Measurements from ENCODE around the gene LCNL1. TPM values are rescaled to one million over a fixed set of nuclear protein-coding genes. Genes with fewer than 3 reads are reported as not detected.
"Not testable (repeated sequence)": the region's sequence is repeated elsewhere in the genome, so short reads cannot be mapped to it uniquely, and the experiment has no call there.

Gene LCNL1
- total and polyA plus RNA-seq, 5 donors from 2014 or later, result not detected

DNA sequence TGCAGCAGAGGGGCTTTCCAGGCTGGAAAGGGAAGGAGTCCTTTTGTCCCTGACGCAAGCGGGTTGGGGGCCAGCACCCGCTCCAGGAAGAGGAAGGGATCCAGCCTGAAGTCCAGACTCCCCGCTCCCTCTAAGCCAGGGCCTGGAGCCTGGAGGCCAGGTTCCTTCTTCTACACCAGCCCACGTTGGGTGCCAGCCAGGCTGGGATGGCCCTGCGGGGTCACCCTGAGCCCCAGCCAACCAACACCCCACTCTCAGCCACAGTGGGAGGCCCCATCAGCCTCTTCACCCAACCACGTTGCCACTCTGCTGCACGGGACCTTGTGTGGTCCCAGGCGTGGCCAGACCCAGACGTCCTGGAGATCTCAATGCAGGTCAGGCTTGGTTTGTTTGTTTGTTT lies 50.1 kb downstream of the LCNL1 start:
- Mint-ChIP-seq H3K9me3 (no peaks in the 10 kb centered on the region), H3K36me3 (no peaks in the 10 kb centered on the region), H3K4me3 (peak overlapping the region; percentile 76 to 97 (median 88)), H3K27me3 (no peaks in the 10 kb centered on the region), H3K4me1 (peaks cover 0 to 52% (median 23%) of the 10 kb centered on the region in 4 donors), H3K27ac (peak overlapping the region in 2 of 3 donors; percentile 62 to 76)
- peak in 1 of 3 donors; percentile 27 for DNase-seq
- Histone ChIP-seq H3K36me3 (ENCODE audit: control insufficient read depth, insufficient read depth, low read length) (no peaks in the 10 kb centered on the region), H3K4me1 (ENCODE audit: control insufficient read depth, insufficient read depth, low read length, poor library complexity, severe bottlenecking) (peaks cover 68% of the 10 kb centered on the region), H3K27ac (ENCODE audit: insufficient read depth, low read length, poor library complexity, severe bottlenecking) (peak overlapping the region; percentile 74), H3K9me3 (ENCODE audit: control insufficient read depth in 2 of 2, low read length in 2 of 2) (no peaks in the 10 kb centered on the region), H3K27me3 (ENCODE audit: control insufficient read depth, insufficient read depth, low read length) (no peaks in the 10 kb centered on the region), H3K4me3 (ENCODE audit: low read depth, low read length) (peak overlapping the region; percentile 26)
- no peak for ATAC-seq (ENCODE audit: low read depth in 2 of 2)

GRCh38 chr9:137033481-137033880 lies 50.7 kb downstream of the LCNL1 start:
- H3K36me3 ChIP-seq (ENCODE audit: control insufficient read depth, insufficient read depth, low read length); H3K9me3 ChIP-seq (ENCODE audit: control insufficient read depth in 2 of 2, low read length in 2 of 2); H3K9me3 Mint-ChIP-seq; ATAC-seq (ENCODE audit: low read depth in 2 of 2); H3K36me3 Mint-ChIP-seq; H3K27me3 ChIP-seq (ENCODE audit: control insufficient read depth, insufficient read depth, low read length); DNase-seq; H3K27me3 Mint-ChIP-seq: not testable (repeated sequence)
- Mint-ChIP-seq H3K27ac (peak overlapping the region; percentile 62 to 83 (median 76)), H3K4me3 (peak overlapping the region; percentile 76 to 97 (median 88)), H3K4me1 (peaks cover 0 to 52% (median 23%) of the 10 kb centered on the region in 4 donors)
- peaks cover 67% of the 10 kb centered on the region for H3K4me1 ChIP-seq (ENCODE audit: control insufficient read depth, insufficient read depth, low read length, poor library complexity, severe bottlenecking)
- H3K4me3 ChIP-seq (ENCODE audit: low read depth, low read length), result peak overlapping the region; percentile 35
- H3K27ac ChIP-seq (ENCODE audit: insufficient read depth, low read length, poor library complexity, severe bottlenecking), result peak overlapping the region; percentile 74

- DNase-seq (no peak), ATAC-seq (ENCODE audit: low read depth in 2 of 2) (no peak)
- Mint-ChIP-seq H3K27me3 (no peaks in the 10 kb centered on the region), H3K9me3 (no peaks in the 10 kb centered on the region), H3K4me1 (peaks cover 0 to 45% (median 23%) of the 10 kb centered on the region in 4 donors), H3K36me3 (no peaks in the 10 kb centered on the region), H3K27ac (peak overlapping the region in 1 of 3 donors; percentile 94), H3K4me3 (peak overlapping the region; percentile 81 to 97 (median 88))
- H3K36me3 ChIP-seq (ENCODE audit: control insufficient read depth, insufficient read depth, low read length), result no peaks in the 10 kb centered on the region
- peak overlapping the region; percentile 82 for H3K27ac ChIP-seq (ENCODE audit: insufficient read depth, low read length, poor library complexity, severe bottlenecking)
- peaks cover 61% of the 10 kb centered on the region for H3K4me1 ChIP-seq (ENCODE audit: control insufficient read depth, insufficient read depth, low read length, poor library complexity, severe bottlenecking)
- H3K4me3 ChIP-seq (ENCODE audit: low read depth, low read length), result no peak overlapping the region
- no peaks in the 10 kb centered on the region for H3K9me3 ChIP-seq (ENCODE audit: control insufficient read depth in 2 of 2, low read length in 2 of 2)
- no peaks in the 10 kb centered on the region for H3K27me3 ChIP-seq (ENCODE audit: control insufficient read depth, insufficient read depth, low read length)
Observed at GRCh38 chr9:137034039-137034708, 51.4 kb downstream of the LCNL1 start.

DNA sequence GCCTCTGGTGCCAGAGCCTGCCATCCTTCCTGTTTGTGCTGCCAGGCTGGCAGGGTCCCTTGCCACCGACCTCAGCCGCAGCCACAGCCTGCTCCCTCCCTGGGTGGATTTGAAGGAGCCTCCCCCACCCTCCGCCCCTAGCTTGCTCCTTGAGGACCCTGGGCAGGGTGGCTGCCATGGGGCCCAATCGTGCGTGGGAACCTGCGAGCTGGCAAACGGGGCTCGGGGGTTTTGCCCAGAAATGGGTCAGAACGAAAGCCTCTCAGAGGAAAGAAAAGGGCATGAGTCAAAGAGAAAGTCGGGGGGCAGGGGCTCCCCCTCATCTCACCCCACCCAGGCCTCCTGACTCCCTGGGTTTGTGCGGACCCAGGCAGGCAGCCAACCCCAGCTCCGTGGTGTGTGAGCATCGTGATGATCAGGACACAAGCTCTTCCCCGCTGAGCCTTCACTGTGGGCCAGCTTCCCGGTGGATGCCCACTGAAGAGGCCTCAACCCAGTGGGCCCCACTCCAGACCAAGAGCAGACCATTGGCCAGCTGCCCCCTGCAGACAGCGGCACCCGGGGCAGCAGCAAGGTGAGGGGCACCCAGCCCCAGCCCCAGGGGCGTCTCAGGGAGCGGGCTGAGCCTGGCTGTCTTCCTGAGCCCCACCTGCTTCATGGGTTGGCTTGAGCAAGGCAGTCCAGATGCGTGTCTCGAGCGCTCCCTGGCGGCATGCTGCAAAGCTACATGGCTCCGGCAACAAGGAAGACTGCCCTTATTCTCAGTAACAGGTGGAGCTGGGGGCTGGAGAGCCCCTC lies 52.1 kb downstream of the LCNL1 start:
- peak overlapping the region; percentile 78 to 94 (median 86) for H3K4me3 Mint-ChIP-seq
- peaks cover 53% of the 10 kb centered on the region for H3K4me1 ChIP-seq (ENCODE audit: control insufficient read depth, insufficient read depth, low read length, poor library complexity, severe bottlenecking)
- no peaks in the 10 kb centered on the region for H3K36me3 ChIP-seq (ENCODE audit: control insufficient read depth, insufficient read depth, low read length)
- H3K27me3 Mint-ChIP-seq, result no peaks in the 10 kb centered on the region
- no peaks in the 10 kb centered on the region for H3K36me3 Mint-ChIP-seq
- H3K27me3 ChIP-seq (ENCODE audit: control insufficient read depth, insufficient read depth, low read length), result no peaks in the 10 kb centered on the region
- H3K9me3 ChIP-seq (ENCODE audit: control insufficient read depth in 2 of 2, low read length in 2 of 2), result no peaks in the 10 kb centered on the region
- H3K9me3 Mint-ChIP-seq, result no peaks in the 10 kb centered on the region
- peak; percentile 80 to 86 for ATAC-seq (ENCODE audit: low read depth in 2 of 2)
- DNase-seq, result peak; percentile 79 to 95 (median 86)
- peak overlapping the region; percentile 82 for H3K27ac ChIP-seq (ENCODE audit: insufficient read depth, low read length, poor library complexity, severe bottlenecking)
- peaks cover 0 to 38% (median 20%) of the 10 kb centered on the region in 4 donors for H3K4me1 Mint-ChIP-seq
- H3K27ac Mint-ChIP-seq, result peak overlapping the region in 2 of 3 donors; percentile 35 to 94
- H3K4me3 ChIP-seq (ENCODE audit: low read depth, low read length), result peak overlapping the region; percentile 37

Other genes starting within 250 kb of the LCNL1 start
Only the 30 nearest of the 38 such genes appear.
- not detected for gene LCN15, start 218.5 kb upstream of the LCNL1 start, total RNA-seq
- not detected for gene LCN15, start 218.5 kb upstream of the LCNL1 start, polyA plus RNA-seq
- gene TMEM141, start 191.6 kb upstream of the LCNL1 start, total RNA-seq, result 20.7 TPM
- 10 to 100 TPM; 28.2 to 39.3 (median 35.5) TPM for gene TMEM141, start 191.6 kb upstream of the LCNL1 start, polyA plus RNA-seq
- gene CCDC183, start 186.7 kb upstream of the LCNL1 start, total RNA-seq, result 2.3 TPM
- gene CCDC183, start 186.7 kb upstream of the LCNL1 start, polyA plus RNA-seq, result under 1 TPM in 3 of 4 donors, not detected in 1; 0.16 to 0.72 (median 0.58) TPM
- 63.6 TPM for gene RABL6, start 175.0 kb upstream of the LCNL1 start, total RNA-seq
- gene RABL6, start 175.0 kb upstream of the LCNL1 start, polyA plus RNA-seq, result 10 to 100 TPM in 2 of 4 donors, 1 to 10 TPM in 2; 9.4 to 13.9 (median 10.6) TPM
- gene AJM1, start 140.5 kb upstream of the LCNL1 start, total RNA-seq, result 4.3 TPM
- gene AJM1, start 140.5 kb upstream of the LCNL1 start, polyA plus RNA-seq, result under 1 TPM in 2 of 4 donors, not detected in 2; 0.10 to 0.11 TPM
- gene PHPT1, start 133.6 kb upstream of the LCNL1 start, total RNA-seq, result 33.7 TPM
- 10 to 100 TPM; 65.4 to 95.8 (median 80.3) TPM for gene PHPT1, start 133.6 kb upstream of the LCNL1 start, polyA plus RNA-seq
- 2.7 TPM for gene MAMDC4, start 130.6 kb upstream of the LCNL1 start, total RNA-seq
- under 1 TPM in 1 of 4 donors, not detected in 3; 0.30 TPM for gene MAMDC4, start 130.6 kb upstream of the LCNL1 start, polyA plus RNA-seq
- 219 TPM for gene EDF1, start 116.7 kb upstream of the LCNL1 start, total RNA-seq
- gene EDF1, start 116.7 kb upstream of the LCNL1 start, polyA plus RNA-seq, result 100 to 1,000 TPM; 297 to 398 (median 339) TPM
- gene TRAF2, start 96.5 kb upstream of the LCNL1 start, total RNA-seq, result 28.6 TPM
- gene TRAF2, start 96.5 kb upstream of the LCNL1 start, polyA plus RNA-seq, result 10 to 100 TPM; 11.0 to 23.0 (median 15.6) TPM
- gene FBXW5, start 38.3 kb upstream of the LCNL1 start, total RNA-seq, result 96.9 TPM
- gene FBXW5, start 38.3 kb upstream of the LCNL1 start, polyA plus RNA-seq, result 100 to 1,000 TPM in 3 of 4 donors, 10 to 100 TPM in 1; 91.6 to 134 (median 121) TPM
- gene C8G, start 37.8 kb upstream of the LCNL1 start, total RNA-seq, result 1.1 TPM
- under 1 TPM in 1 of 4 donors, not detected in 3; 0.96 TPM for gene C8G, start 37.8 kb upstream of the LCNL1 start, polyA plus RNA-seq
- gene LCN12, start 30.7 kb upstream of the LCNL1 start, total RNA-seq, result 1.4 TPM
- not detected for gene LCN12, start 30.7 kb upstream of the LCNL1 start, polyA plus RNA-seq
- 15.4 TPM for gene PTGDS, start 5.5 kb upstream of the LCNL1 start, total RNA-seq
- gene PTGDS, start 5.5 kb upstream of the LCNL1 start, polyA plus RNA-seq, result under 1 TPM in 1 of 4 donors, not detected in 3; 0.47 TPM
- 83.3 TPM for gene PAXX, start 9.4 kb downstream of the LCNL1 start, total RNA-seq
- 10 to 100 TPM; 46.7 to 67.5 (median 66.0) TPM for gene PAXX, start 9.4 kb downstream of the LCNL1 start, polyA plus RNA-seq
- 1.0 TPM for gene CLIC3, start 13.6 kb downstream of the LCNL1 start, total RNA-seq
- 1 to 10 TPM in 3 of 4 donors, under 1 TPM in 1; 0.38 to 4.5 (median 2.9) TPM for gene CLIC3, start 13.6 kb downstream of the LCNL1 start, polyA plus RNA-seq
- gene ABCA2, start 45.2 kb downstream of the LCNL1 start, total RNA-seq, result 135 TPM
- 1 to 10 TPM; 3.8 to 4.5 (median 4.3) TPM for gene ABCA2, start 45.2 kb downstream of the LCNL1 start, polyA plus RNA-seq
- 15.2 TPM for gene FUT7, start 49.1 kb downstream of the LCNL1 start, total RNA-seq
- gene FUT7, start 49.1 kb downstream of the LCNL1 start, polyA plus RNA-seq, result 10 to 100 TPM; 31.8 to 79.0 (median 42.9) TPM
- 106 TPM for gene NPDC1, start 63.2 kb downstream of the LCNL1 start, total RNA-seq
- gene NPDC1, start 63.2 kb downstream of the LCNL1 start, polyA plus RNA-seq, result 10 to 100 TPM in 2 of 4 donors, 1 to 10 TPM in 2; 4.2 to 15.3 (median 9.2) TPM
- not detected for gene ENTPD2, start 71.1 kb downstream of the LCNL1 start, total RNA-seq
- not detected for gene ENTPD2, start 71.1 kb downstream of the LCNL1 start, polyA plus RNA-seq
- 1.2 TPM for gene SAPCD2, start 87.6 kb downstream of the LCNL1 start, total RNA-seq
- gene SAPCD2, start 87.6 kb downstream of the LCNL1 start, polyA plus RNA-seq, result under 1 TPM; 0.09 to 0.62 (median 0.18) TPM
- gene UAP1L1, start 94.5 kb downstream of the LCNL1 start, total RNA-seq, result 14.8 TPM
- 1 to 10 TPM; 1.3 to 3.6 (median 1.7) TPM for gene UAP1L1, start 94.5 kb downstream of the LCNL1 start, polyA plus RNA-seq
- gene MAN1B1, start 104.0 kb downstream of the LCNL1 start, total RNA-seq, result 71.3 TPM
- 10 to 100 TPM; 42.1 to 53.5 (median 45.7) TPM for gene MAN1B1, start 104.0 kb downstream of the LCNL1 start, polyA plus RNA-seq
- 343 TPM for gene DPP7, start 131.7 kb downstream of the LCNL1 start, total RNA-seq
- gene DPP7, start 131.7 kb downstream of the LCNL1 start, polyA plus RNA-seq, result 100 to 1,000 TPM; 119 to 164 (median 153) TPM
- gene GRIN1, start 156.2 kb downstream of the LCNL1 start, total RNA-seq, result not detected
- not detected for gene GRIN1, start 156.2 kb downstream of the LCNL1 start, polyA plus RNA-seq
- gene LRRC26, start 187.1 kb downstream of the LCNL1 start, total RNA-seq, result not detected
- not detected for gene LRRC26, start 187.1 kb downstream of the LCNL1 start, polyA plus RNA-seq
- not detected for gene TMEM210, start 189.1 kb downstream of the LCNL1 start, total RNA-seq
- gene TMEM210, start 189.1 kb downstream of the LCNL1 start, polyA plus RNA-seq, result not detected
- 127 TPM for gene ANAPC2, start 205.6 kb downstream of the LCNL1 start, total RNA-seq
- 1 to 10 TPM; 7.5 to 8.7 (median 8.0) TPM for gene ANAPC2, start 205.6 kb downstream of the LCNL1 start, polyA plus RNA-seq
- gene SSNA1, start 205.7 kb downstream of the LCNL1 start, total RNA-seq, result 54.3 TPM
- 100 to 1,000 TPM; 112 to 150 (median 130) TPM for gene SSNA1, start 205.7 kb downstream of the LCNL1 start, polyA plus RNA-seq
- gene TPRN, start 217.7 kb downstream of the LCNL1 start, total RNA-seq, result 5.9 TPM
- under 1 TPM; 0.27 to 0.91 (median 0.43) TPM for gene TPRN, start 217.7 kb downstream of the LCNL1 start, polyA plus RNA-seq
- 20.7 TPM for gene TMEM203, start 222.7 kb downstream of the LCNL1 start, total RNA-seq
- gene TMEM203, start 222.7 kb downstream of the LCNL1 start, polyA plus RNA-seq, result 100 to 1,000 TPM; 116 to 148 (median 132) TPM